Pancreas (tissue), 10 donors: ENCODE results near the gene CAPS. TPM values are rescaled to one million over a fixed set of nuclear protein-coding genes. Genes with fewer than 3 reads are reported as not detected.
A peak's percentile ranks its signal among the peaks of the same experiment; 100 is the strongest.

Experiments used
- ATAC-seq, 4 donors: fragments of 200-7000 bp; cut with Tn5 transposase; one replicate each; pipeline versions ENCODE4 v1.8.0 to v1.9.1; 2020; ENCODE audit warnings: mild to moderate bottlenecking in 4 of 4, moderate library complexity in 4 of 4
- DNase-seq, 6 donors: peaks; one replicate each; pipeline ENCODE4 v3.0.0-alpha.2; 2020
- FAIRE-seq: peaks from 2 replicates; lab custom pipeline; 2012; peaks lifted over from hg19 to GRCh38; lab: Jason Lieb, UNC
- H3K27ac ChIP-seq, 4 donors: fragments of 200-600 bp; sonication (generic); 1 replicate in 3 of 4; 2 replicates in 1 of 4; pipeline versions ENCODE4 v1.5.0 to v1.8.0; 2020
- H3K27me3 ChIP-seq, 4 donors: fragments of 200-600 bp; one replicate each; pipeline ENCODE4 v1.8.0; 2021
- H3K36me3 ChIP-seq, 3 donors: fragments of 200-600 bp; sonication (generic) in 1 of 3; one replicate each; pipeline versions ENCODE4 v1.5.0 to v1.8.0; 2020 to 2021
- H3K4me1 ChIP-seq, 3 donors: fragments of 200-600 bp; one replicate each; pipeline ENCODE4 v1.8.0; 2021
- H3K4me3 ChIP-seq, 4 donors: fragments of 200-600 bp; sonication (generic) in 2 of 4; one replicate each; pipeline versions ENCODE4 v1.5.0 to v1.8.0; 2020 to 2021
- H3K9me3 ChIP-seq, 4 donors: fragments of 200-600 bp; one replicate each; pipeline ENCODE4 v1.8.0; 2021
- CTCF ChIP-seq, 4 donors: fragments of 200-600 bp; sonication (generic) in 3 of 4; IDR thresholded peaks; one replicate each; pipeline versions ENCODE4 v1.5.0 to v1.8.0; 2021; ENCODE audit warnings: antibody characterized with exemption in 4 of 4
- WGBS, 2 donors: extraction: QIAGEN DNeasy Blood & Tissue Kit; methylation state at CpG; one replicate each; pipeline ENCODE4 v1.1.7; 2013; 5-methylcytosine and 5-hydroxymethylcytosine counted together
- intact Hi-C, 3 donors: fragments of 100-400 bp; cut with DNase I; formaldehyde crosslinking; loops; one replicate each; pipeline versions ENCODE4 v1.11.1 to v1.14.2; 2022
- polyA plus RNA-seq, 2 donors: library from polyadenylated mRNA; stranded (reverse); fragments of 200-250 nt; gene quantifications; one replicate each; pipeline ENCODE4 v1.2.3, GENCODE V29; 2013
- total RNA-seq, 6 donors: library from RNA; stranded (reverse); fragmentation: NEBNext Ultra II Directional in 4 of 6; extraction: Animal tissue kit (Norgen Biotek cat#: 25700) in 4 of 6; gene quantifications; one replicate each; pipeline versions ENCODE4 v1.2.1 to v1.2.4, GENCODE V29; 2021 to 2023
- donor health status: healthy with polysubstance abuse.
- donor health status: DM: no; HTN: no; CAD: no; lungs with moderate emphysema.
- donor health status: DM: no; HTN: no; CAD: no.
- donor health status: control.
- donor health status: control.
- donor health status: Bipolar disorder and iron deficiency.
- donor health status: DM: yes; HTN: yes; CAD: no.
- donor health status: DM: no; HTN: no; CAD: no.
- donor health status: DM: no; HTN: no; CAD: no.
- donor health status: DM: yes; HTN: yes; CAD: no.

Gene CAPS
- total and polyA plus RNA-seq, 8 donors = 10.5 to 77.2 (median 15.8) TPM

GRCh38 chr19:5910638-5910907, 3.5 kb upstream of the CAPS start:
- 83 to 88% methylated on average over 1 of the region's 1 CpG for WGBS, 2 donors
- Histone ChIP-seq H3K9me3 (no peaks in the 10 kb centered on the region), H3K27ac (no peak overlapping the region), H3K4me1 (peaks cover 0 to 5% (median 5%) of the 10 kb centered on the region in 3 donors), H3K4me3 (no peak overlapping the region), H3K36me3 (no peaks in the 10 kb centered on the region), H3K27me3 (no peaks in the 10 kb centered on the region)
- FAIRE-seq (no peak), DNase-seq (no peak), ATAC-seq (no peak)
- TF ChIP-seq CTCF (IDR thresholded peaks at IDR 0.05) = no peak
- intact Hi-C loops = no loop called here

GRCh38 chr19:5911366-5911765, 2.7 kb upstream of the CAPS start:
- Histone ChIP-seq H3K27me3 (no peaks in the 10 kb centered on the region), H3K27ac (no peak overlapping the region), H3K4me1 (no peaks in the 10 kb centered on the region), H3K4me3 (no peak overlapping the region), H3K36me3 (peaks cover 0 to 3% (median under 1%) of the 10 kb centered on the region in 3 donors), H3K9me3 (no peaks in the 10 kb centered on the region)
- no peak for FAIRE-seq
- intact Hi-C loops = no loop called here
- WGBS, 2 donors = 86 to 100% methylated on average over 1 of the region's 1 CpG
- DNase-seq = no peak
- no peak for TF ChIP-seq CTCF (IDR thresholded peaks at IDR 0.05)
- no peak for ATAC-seq

GRCh38 chr19:5914358-5914774, 312 bp downstream of the CAPS start:
- no peaks in the 10 kb centered on the region for H3K27me3 ChIP-seq
- H3K36me3 ChIP-seq = peaks cover 0 to 30% (median 18%) of the 10 kb centered on the region in 3 donors
- FAIRE-seq (no peak), DNase-seq (peak in 2 of 6 donors; percentile 36 to 79), ATAC-seq (peak; percentile 17 to 38 (median 35))
- intact Hi-C loops = no loop called here
- no peak for TF ChIP-seq CTCF (IDR thresholded peaks at IDR 0.05)
- 63 to 77% methylated on average over 22 of the region's 22 CpGs for WGBS, 2 donors
- no peaks in the 10 kb centered on the region for H3K9me3 ChIP-seq
- H3K4me3 ChIP-seq = peak overlapping the region in 2 of 4 donors; percentile 6 to 23
- no peaks in the 10 kb centered on the region for H3K4me1 ChIP-seq
- H3K27ac ChIP-seq = peak overlapping the region; percentile 52 to 77 (median 67)

- DNase-seq (peak in 4 of 6 donors; percentile 39 to 88 (median 58)), FAIRE-seq (no peak), ATAC-seq (peak; percentile 27 to 67 (median 52))
- Histone ChIP-seq H3K27ac (peak overlapping the region; percentile 52 to 77 (median 67)), H3K4me1 (no peaks in the 10 kb centered on the region), H3K9me3 (no peaks in the 10 kb centered on the region), H3K36me3 (peaks cover 0 to 32% (median 24%) of the 10 kb centered on the region in 3 donors), H3K4me3 (peak overlapping the region in 2 of 4 donors; percentile 6 to 23), H3K27me3 (no peaks in the 10 kb centered on the region)
- no peak for TF ChIP-seq CTCF (IDR thresholded peaks at IDR 0.05)
- intact Hi-C loops = no loop called here
- WGBS, 2 donors = 63 to 72% methylated on average over 42 of the region's 42 CpGs
Measured at GRCh38 chr19:5914946-5915781, 1.1 kb downstream of the CAPS start.

- Histone ChIP-seq H3K4me3 (no peak overlapping the region), H3K36me3 (peaks cover 0 to 36% (median 26%) of the 10 kb centered on the region in 3 donors), H3K27me3 (no peaks in the 10 kb centered on the region), H3K9me3 (no peaks in the 10 kb centered on the region), H3K27ac (peak overlapping the region in 1 of 4 donors; percentile 16), H3K4me1 (no peaks in the 10 kb centered on the region)
- no peak for TF ChIP-seq CTCF (IDR thresholded peaks at IDR 0.05)
- FAIRE-seq = no peak
- peak in 1 of 6 donors; percentile 65 for DNase-seq
- ATAC-seq = no peak
- intact Hi-C loops = no loop called here
- WGBS, 2 donors = 81 to 82% methylated on average over 10 to 11 of the region's 11 CpGs
Measured at GRCh38 chr19:5915782-5916165, 1.7 kb downstream of the CAPS start.
